Activated CD4-positive, alpha-beta T cell treated with anti-CD3 and anti-CD28 coated beads, Interleukin-2, amount 10 ng/mL, durations not matched to agents 7 days and 5 days (primary cell): Measurements from ENCODE around the gene THBD. TPM values are rescaled to one million over a fixed set of nuclear protein-coding genes. Genes with fewer than 3 reads are reported as not detected.

Experiments
- CTCF ChIA-PET: fragments of 350-600 bp; sonication (Branson Sonifier 250); formaldehyde crosslinking; loops from one replicate; lab custom pipeline; 2021; ENCODE audit warnings: antibody characterized with exemption; lab: Charles Lee
- POLR2A ChIA-PET: fragments of 350-600 bp; sonication (Branson Sonifier 250); formaldehyde crosslinking; loops from one replicate; lab custom pipeline; 2021; ENCODE audit warnings: antibody characterized with exemption; lab: Charles Lee
- DNase-seq: peaks from one replicate; pipeline ENCODE4 v3.0.0-alpha.2; 2020
- H3K27ac Mint-ChIP-seq: one replicate; pipeline ENCODE4 v1.8.0; 2021; ENCODE audit warnings: mild to moderate bottlenecking, moderate library complexity, mixed read lengths
- H3K27me3 Mint-ChIP-seq: one replicate; pipeline ENCODE4 v1.8.0; 2021; ENCODE audit warnings: mixed read lengths
- H3K36me3 Mint-ChIP-seq: one replicate; pipeline ENCODE4 v1.8.0; 2021; ENCODE audit warnings: low read depth, mixed read lengths
- H3K4me1 Mint-ChIP-seq: one replicate; pipeline ENCODE4 v1.8.0; 2021; ENCODE audit warnings: mixed read lengths
- H3K4me3 Mint-ChIP-seq: one replicate; pipeline ENCODE4 v1.8.0; 2021; ENCODE audit warnings: mild to moderate bottlenecking, moderate library complexity, mixed read lengths
- H3K9me3 Mint-ChIP-seq: one replicate; pipeline ENCODE4 v1.8.0; 2021; ENCODE audit warnings: mixed read lengths
- total RNA-seq, 2 experiments: library from RNA; stranded (reverse); gene quantifications; one replicate each; pipeline ENCODE4 v1.2.3, GENCODE V29; 2021

The THBD gene
- total RNA-seq, 2 experiments from 2014 or later = not detected

- DNase-seq = no peak
- Mint-ChIP-seq H3K27ac (no peak overlapping the region), H3K36me3 (no peaks in the 10 kb centered on the region), H3K4me1 (peaks cover 8% of the 10 kb centered on the region), H3K27me3 (peaks cover 67% of the 10 kb centered on the region), H3K9me3 (no peaks in the 10 kb centered on the region), H3K4me3 (no peak overlapping the region)
- CTCF ChIA-PET = interaction anchor here (1.4 kb wide), 1 partner anchor 299 kb away, joined by 3 read pairs; no protein-coding TSS in a partner anchor
- POLR2A ChIA-PET = no interaction called here
Observed at GRCh38 chr20:23050076-23050838, 785 bp upstream of the THBD start.

GRCh38 chr20:23048283-23049200 lies 930 bp downstream of the THBD start:
- peak; percentile 41 for DNase-seq
- Mint-ChIP-seq H3K9me3 (no peaks in the 10 kb centered on the region), H3K4me3 (no peak overlapping the region), H3K4me1 (peaks cover 8% of the 10 kb centered on the region), H3K36me3 (no peaks in the 10 kb centered on the region), H3K27me3 (peaks cover 74% of the 10 kb centered on the region), H3K27ac (peak overlapping the region; percentile 13)
- POLR2A ChIA-PET = no interaction called here
- CTCF ChIA-PET = no interaction called here

DNA sequence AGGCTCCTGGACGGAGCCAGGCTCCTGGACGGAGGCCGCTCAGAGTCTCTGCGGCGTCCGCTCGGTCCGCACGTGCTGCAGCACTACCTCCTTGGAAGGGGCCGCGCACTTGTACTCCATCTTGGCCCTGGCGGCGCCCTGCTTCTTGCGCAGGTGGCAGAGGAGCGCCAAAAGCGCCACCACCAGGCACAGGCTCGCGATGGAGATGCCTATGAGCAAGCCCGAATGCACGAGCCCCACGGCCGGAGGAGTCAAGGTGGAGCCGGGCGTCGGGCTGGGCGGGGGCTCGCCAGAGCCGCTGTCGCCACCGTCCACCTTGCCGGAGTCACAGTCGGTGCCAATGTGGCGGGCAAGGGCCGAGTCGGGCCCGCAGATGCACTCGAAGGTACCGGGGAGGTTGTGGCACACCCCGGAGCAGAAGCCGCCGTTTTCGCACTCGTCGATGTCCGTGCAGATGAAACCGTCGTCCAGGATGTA lies 1.7 kb downstream of the THBD start:
- DNase-seq = no peak
- ChIA-PET CTCF (no interaction called here), POLR2A (no interaction called here)
- Mint-ChIP-seq H3K27ac (no peak overlapping the region), H3K36me3 (no peaks in the 10 kb centered on the region), H3K9me3 (no peaks in the 10 kb centered on the region), H3K4me1 (peaks cover 8% of the 10 kb centered on the region), H3K4me3 (no peak overlapping the region), H3K27me3 (peaks cover 68% of the 10 kb centered on the region)

DNA sequence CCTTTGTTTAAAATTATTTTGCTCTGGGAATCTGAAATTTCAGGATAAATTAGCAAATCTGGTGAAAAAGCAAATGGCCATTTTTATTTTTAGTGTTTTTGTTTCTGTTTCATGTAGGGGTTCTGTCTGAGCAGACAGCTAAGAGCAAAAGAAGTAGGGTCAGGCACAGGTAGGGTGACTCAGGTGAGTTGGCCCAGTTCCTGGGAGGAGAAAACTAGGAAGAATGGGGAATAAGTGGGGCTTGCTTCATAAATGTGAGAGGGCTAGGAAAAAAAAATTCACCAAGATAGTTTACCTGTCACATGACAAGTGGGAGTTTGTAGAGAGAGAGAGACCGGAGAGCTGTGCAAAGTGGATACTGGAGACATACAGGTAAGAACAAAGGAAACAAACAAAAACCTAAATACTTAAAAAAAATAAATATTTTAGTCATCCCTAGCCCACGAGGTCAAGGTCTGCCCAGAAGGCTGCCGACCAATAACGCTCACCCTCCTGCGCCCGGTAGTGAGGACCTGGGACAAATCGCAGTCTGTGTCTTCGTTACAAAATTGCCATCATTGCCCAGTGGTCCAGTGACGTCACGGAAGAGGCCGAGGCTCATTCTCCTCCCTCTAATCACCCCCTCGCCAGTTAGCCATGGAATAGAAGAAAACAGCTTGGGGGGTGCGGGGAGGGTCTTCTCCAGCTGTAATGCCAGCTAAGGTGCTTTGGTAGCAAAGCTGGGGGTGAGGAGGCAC lies 2.3 kb downstream of the THBD start:
- DNase-seq = no peak
- Mint-ChIP-seq H3K9me3 (no peaks in the 10 kb centered on the region), H3K27me3 (peaks cover 62% of the 10 kb centered on the region), H3K36me3 (no peaks in the 10 kb centered on the region), H3K27ac (no peak overlapping the region), H3K4me3 (no peak overlapping the region), H3K4me1 (peaks cover 8% of the 10 kb centered on the region)
- CTCF ChIA-PET = no interaction called here
- POLR2A ChIA-PET = interaction anchor here (0.7 kb wide), 1 partner anchor 36 kb away, joined by 4 read pairs; no protein-coding TSS in a partner anchor

GRCh38 chr20:23046431-23046830 lies 3.0 kb downstream of the THBD start:
- CTCF ChIA-PET = no interaction called here
- DNase-seq = no peak
- POLR2A ChIA-PET = interaction anchor here (0.7 kb wide), 1 partner anchor 36 kb away, joined by 4 read pairs; no protein-coding TSS in a partner anchor
- peaks cover 57% of the 10 kb centered on the region for H3K27me3 Mint-ChIP-seq
- H3K36me3 Mint-ChIP-seq = no peaks in the 10 kb centered on the region
- H3K4me3 Mint-ChIP-seq = no peak overlapping the region
- H3K4me1 Mint-ChIP-seq = peaks cover 8% of the 10 kb centered on the region
- no peaks in the 10 kb centered on the region for H3K9me3 Mint-ChIP-seq
- no peak overlapping the region for H3K27ac Mint-ChIP-seq

- DNase-seq = no peak
- no peaks in the 10 kb centered on the region for H3K9me3 Mint-ChIP-seq
- CTCF ChIA-PET = interaction anchor here (1.6 kb wide), 1 partner anchor 10 kb away, joined by 5 read pairs; no protein-coding TSS in a partner anchor
- H3K4me3 Mint-ChIP-seq = no peak overlapping the region
- POLR2A ChIA-PET = no interaction called here
- no peaks in the 10 kb centered on the region for H3K36me3 Mint-ChIP-seq
- H3K27ac Mint-ChIP-seq = no peak overlapping the region
- peaks cover 43% of the 10 kb centered on the region for H3K27me3 Mint-ChIP-seq
- peaks cover 5% of the 10 kb centered on the region for H3K4me1 Mint-ChIP-seq
Observed at GRCh38 chr20:23043376-23043775, 6.1 kb downstream of the THBD start.

GRCh38 chr20:23042270-23042669 lies 7.2 kb downstream of the THBD start:
- Mint-ChIP-seq H3K27ac (no peak overlapping the region), H3K36me3 (no peaks in the 10 kb centered on the region), H3K4me1 (peaks cover 2% of the 10 kb centered on the region), H3K9me3 (no peaks in the 10 kb centered on the region), H3K27me3 (peaks cover 36% of the 10 kb centered on the region), H3K4me3 (no peak overlapping the region)
- ChIA-PET CTCF (no interaction called here), POLR2A (no interaction called here)
- DNase-seq = no peak

- Mint-ChIP-seq H3K9me3 (no peaks in the 10 kb centered on the region), H3K27ac (no peak overlapping the region), H3K4me3 (no peak overlapping the region), H3K36me3 (no peaks in the 10 kb centered on the region), H3K27me3 (peaks cover 23% of the 10 kb centered on the region), H3K4me1 (no peaks in the 10 kb centered on the region)
- DNase-seq = no peak
- ChIA-PET CTCF (interaction anchor here (0.6 kb wide), 1 partner anchor 1227 kb away, joined by 4 read pairs; no protein-coding TSS in a partner anchor), POLR2A (no interaction called here)
Observed at GRCh38 chr20:23039885-23040508, 9.5 kb downstream of the THBD start.

GRCh38 chr20:23039136-23039875 lies 10.2 kb downstream of the THBD start:
- Mint-ChIP-seq H3K9me3 (no peaks in the 10 kb centered on the region), H3K27me3 (peaks cover 22% of the 10 kb centered on the region), H3K36me3 (no peaks in the 10 kb centered on the region), H3K4me3 (no peak overlapping the region), H3K4me1 (no peaks in the 10 kb centered on the region), H3K27ac (no peak overlapping the region)
- POLR2A ChIA-PET = no interaction called here
- CTCF ChIA-PET = interaction anchor here (0.6 kb wide), 1 partner anchor 1227 kb away, joined by 4 read pairs; no protein-coding TSS in a partner anchor
- no peak for DNase-seq

- Mint-ChIP-seq H3K4me1 (no peaks in the 10 kb centered on the region), H3K27ac (no peak overlapping the region)
Observed at GRCh38 chr20:23037017-23037481, 12.4 kb downstream of the THBD start.

GRCh38 chr20:23036371-23036770 lies 13.1 kb downstream of the THBD start:
- Mint-ChIP-seq H3K36me3 (no peaks in the 10 kb centered on the region), H3K9me3 (no peaks in the 10 kb centered on the region), H3K4me1 (no peaks in the 10 kb centered on the region), H3K27ac (no peak overlapping the region), H3K4me3 (no peak overlapping the region), H3K27me3 (peaks cover 18% of the 10 kb centered on the region)
- DNase-seq = no peak
- CTCF ChIA-PET = no interaction called here
- POLR2A ChIA-PET = no interaction called here

More at GRCh38 chr20:23037017-23037481, 12.4 kb downstream of the THBD start:
- Mint-ChIP-seq H3K36me3 (no peaks in the 10 kb centered on the region), H3K9me3 (no peaks in the 10 kb centered on the region), H3K27me3 (peaks cover 19% of the 10 kb centered on the region), H3K4me3 (no peak overlapping the region)
- CTCF ChIA-PET = no interaction called here
- DNase-seq = no peak
- POLR2A ChIA-PET = no interaction called here
